GM23338 (cell line): Measurements from ENCODE around the gene NELL2. TPM values are rescaled to one million over a fixed set of nuclear protein-coding genes. Genes with fewer than 3 reads are reported as not detected.

Experiments
- ATAC-seq: fragments of 200-7000 bp; cut with Tn5 transposase; 3 replicates; pipeline ENCODE4 v1.9.1; 2020
- DNase-seq: peaks from one replicate; pipeline ENCODE4 v3.0.0-alpha.2; 2015; ENCODE audit warnings: low spot score
- H2AFZ ChIP-seq: fragments of 200-600 bp; sonication (generic); 2 replicates; pipeline ENCODE4 v1.8.0; 2016; ENCODE audit warnings: antibody characterized with exemption, mild to moderate bottlenecking, moderate library complexity
- H3F3A ChIP-seq: fragments of 200-600 bp; sonication (generic); replicated peaks from 2 replicates; pipeline ENCODE4 v1.8.0; 2017; ENCODE audit warnings: antibody characterized with exemption, mixed run types, low read depth
- H3K27ac ChIP-seq: fragments of 200-600 bp; sonication (generic); 2 replicates; pipeline ENCODE4 v1.6.1; 2016; ENCODE audit warnings: low read depth
- H3K27me3 ChIP-seq: fragments of 200-600 bp; sonication (generic); 2 replicates; pipeline ENCODE4 v1.8.0; 2016; ENCODE audit warnings: mild to moderate bottlenecking, mixed run types, moderate library complexity; ENCODE audit not compliant: insufficient read depth
- H3K36me3 ChIP-seq: fragments of 200-600 bp; sonication (generic); 2 replicates; pipeline ENCODE4 v1.8.0; 2016; ENCODE audit warnings: mild to moderate bottlenecking; ENCODE audit not compliant: insufficient read depth
- H3K4me1 ChIP-seq: fragments of 200-600 bp; sonication (generic); 2 replicates; pipeline ENCODE4 v1.8.0; 2016; ENCODE audit warnings: mild to moderate bottlenecking, moderate library complexity; ENCODE audit not compliant: insufficient read depth
- H3K4me2 ChIP-seq: fragments of 200-600 bp; sonication (generic); 2 replicates; pipeline ENCODE4 v1.7.1; 2017; ENCODE audit warnings: mixed run types
- H3K4me3 ChIP-seq: fragments of 200-600 bp; sonication (generic); 2 replicates; pipeline ENCODE4 v1.6.1; 2016; ENCODE audit warnings: mixed run types
- H3K79me2 ChIP-seq: fragments of 200-600 bp; sonication (generic); replicated peaks from 2 replicates; pipeline ENCODE4 v1.8.0; 2017; ENCODE audit warnings: mild to moderate bottlenecking; ENCODE audit not compliant: insufficient read depth
- H3K9me2 ChIP-seq: fragments of 200-600 bp; sonication (generic); 2 replicates; pipeline ENCODE4 v1.8.0; 2017; ENCODE audit not compliant: insufficient read depth
- H4K20me1 ChIP-seq: fragments of 200-600 bp; sonication (generic); replicated peaks from 2 replicates; pipeline ENCODE4 v1.8.0; 2017; ENCODE audit warnings: mild to moderate bottlenecking; ENCODE audit not compliant: insufficient read depth
- H3K27ac Mint-ChIP-seq: 2 replicates; pipeline ENCODE4 v1.8.0; 2020; ENCODE audit warnings: inconsistent platforms, mild to moderate bottlenecking, moderate library complexity, mixed read lengths
- H3K27me3 Mint-ChIP-seq: 3 replicates; pipeline ENCODE4 v1.8.0; 2022; ENCODE audit warnings: low read depth, mild to moderate bottlenecking, moderate library complexity, mixed read lengths, inconsistent platforms; ENCODE audit not compliant: insufficient read depth, poor library complexity
- H3K36me3 Mint-ChIP-seq: 3 replicates; pipeline ENCODE4 v1.8.0; 2021; ENCODE audit warnings: low read depth, mild to moderate bottlenecking, inconsistent platforms, moderate library complexity, mixed read lengths
- H3K4me1 Mint-ChIP-seq: 3 replicates; pipeline ENCODE4 v1.8.0; 2020; ENCODE audit warnings: mild to moderate bottlenecking, inconsistent platforms, mixed read lengths
- H3K4me3 Mint-ChIP-seq: 3 replicates; pipeline ENCODE4 v1.8.0; 2021; ENCODE audit warnings: moderate library complexity, mild to moderate bottlenecking, inconsistent platforms, mixed read lengths
- H3K9me3 Mint-ChIP-seq: 3 replicates; pipeline ENCODE4 v1.8.0; 2020; ENCODE audit warnings: moderate library complexity, mild to moderate bottlenecking, inconsistent platforms, mixed read lengths
- CREB1 ChIP-seq: fragments of 250-450 bp; sonication (Bioruptor Pico); IDR thresholded peaks from 2 replicates; pipeline ENCODE4 v1.5.0; 2020; ENCODE audit warnings: low read depth, mild to moderate bottlenecking, moderate library complexity
- EZH2 ChIP-seq: fragments of 200-600 bp; sonication (generic); IDR thresholded peaks from one replicate; pipeline ENCODE4 v1.8.0; 2017; ENCODE audit warnings: antibody characterized with exemption, mild to moderate bottlenecking, low read depth; ENCODE audit not compliant: unreplicated experiment
- EZH2phosphoT487 ChIP-seq: fragments of 200-600 bp; sonication (generic); IDR thresholded peaks from one replicate; pipeline ENCODE4 v1.8.1; 2018; ENCODE audit warnings: antibody characterized with exemption; ENCODE audit not compliant: unreplicated experiment
- JUNB ChIP-seq: IDR thresholded peaks from one replicate; pipeline ENCODE4 v1.6.1; 2016; ENCODE audit warnings: antibody characterized with exemption; ENCODE audit not compliant: unreplicated experiment
- NANOG ChIP-seq: IDR thresholded peaks from 2 replicates; pipeline ENCODE4 v1.6.1; 2016; ENCODE audit warnings: antibody characterized with exemption, borderline replicate concordance
- POLR2AphosphoS5 ChIP-seq: IDR thresholded peaks from 2 replicates; pipeline ENCODE4 v1.6.1; 2016; ENCODE audit warnings: antibody characterized with exemption, low read depth
- REST ChIP-seq: IDR thresholded peaks from one replicate; pipeline ENCODE4 v1.6.1; 2018; ENCODE audit warnings: antibody characterized with exemption; ENCODE audit not compliant: unreplicated experiment
- STAT1 ChIP-seq: IDR thresholded peaks from one replicate; pipeline ENCODE4 v1.6.1; 2016; ENCODE audit warnings: antibody characterized with exemption; ENCODE audit not compliant: unreplicated experiment
- ZNF114 ChIP-seq: fragments of 250-450 bp; sonication (Bioruptor Pico); IDR thresholded peaks from 2 replicates; pipeline ENCODE4 v1.5.0; 2020; ENCODE audit warnings: mild to moderate bottlenecking, moderate library complexity
- ZNF331 ChIP-seq: fragments of 250-450 bp; sonication (Bioruptor Pico); IDR thresholded peaks from 2 replicates; pipeline ENCODE4 v1.5.0; 2020; ENCODE audit warnings: low read depth, mild to moderate bottlenecking, moderate library complexity
- polyA plus RNA-seq: library from polyadenylated mRNA; unstranded; fragments of >200 nt; fragmentation: Nextera tagmentation; extraction: Ambion mirVana; gene quantifications from 2 replicates; pipeline ENCODE4 v1.2.1, GENCODE V29; 2016
- total RNA-seq: library from RNA; depleted of rRNA; stranded (reverse); fragments of >200 nt; shearing (Covaris generic); gene quantifications from 2 replicates; pipeline ENCODE4 v1.2.3, GENCODE V29; 2014
- TF ChIP-seq, protein P1 (sequence below): IDR thresholded peaks from 2 replicates; pipeline ENCODE4 v1.6.1; 2016; ENCODE audit warnings: antibody characterized with exemption
- TF ChIP-seq, protein P2 (sequence below): fragments of 250-450 bp; sonication (Bioruptor Pico); IDR thresholded peaks from 2 replicates; pipeline ENCODE4 v1.5.0; 2020; ENCODE audit warnings: mild to moderate bottlenecking, moderate library complexity
- TF ChIP-seq, protein P3 (sequence below), 2 experiments: fragments of 200-600 bp in 1 of 2; sonication (generic) in 1 of 2; conservative IDR thresholded peaks; 2 replicates each; pipeline versions ENCODE4 v1.5.1 to v1.6.1; 2016 to 2017; ENCODE audit warnings: antibody characterized with exemption in 2 of 2, low read depth in 2 of 2, mild to moderate bottlenecking in 2 of 2, moderate library complexity in 1 of 2

NELL2 gene
- total and polyA plus RNA-seq, 2 experiments from 2014 or later, result 25.1 to 99.5 TPM

- TF ChIP-seq NANOG (no peak), STAT1 (no peak), ZNF331 (CRISPR knock-in tag) (no peak), POLR2AphosphoS5 (no peak), JUNB (no peak), CREB1 (CRISPR knock-in tag) (no peak), EZH2phosphoT487 (no peak), REST (no peak), EZH2 (no peak), ZNF114 (CRISPR knock-in tag) (no peak)
- TF ChIP-seq, protein P1, sequence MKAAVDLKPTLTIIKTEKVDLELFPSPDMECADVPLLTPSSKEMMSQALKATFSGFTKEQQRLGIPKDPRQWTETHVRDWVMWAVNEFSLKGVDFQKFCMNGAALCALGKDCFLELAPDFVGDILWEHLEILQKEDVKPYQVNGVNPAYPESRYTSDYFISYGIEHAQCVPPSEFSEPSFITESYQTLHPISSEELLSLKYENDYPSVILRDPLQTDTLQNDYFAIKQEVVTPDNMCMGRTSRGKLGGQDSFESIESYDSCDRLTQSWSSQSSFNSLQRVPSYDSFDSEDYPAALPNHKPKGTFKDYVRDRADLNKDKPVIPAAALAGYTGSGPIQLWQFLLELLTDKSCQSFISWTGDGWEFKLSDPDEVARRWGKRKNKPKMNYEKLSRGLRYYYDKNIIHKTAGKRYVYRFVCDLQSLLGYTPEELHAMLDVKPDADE, result no peak
- TF ChIP-seq, protein P2, sequence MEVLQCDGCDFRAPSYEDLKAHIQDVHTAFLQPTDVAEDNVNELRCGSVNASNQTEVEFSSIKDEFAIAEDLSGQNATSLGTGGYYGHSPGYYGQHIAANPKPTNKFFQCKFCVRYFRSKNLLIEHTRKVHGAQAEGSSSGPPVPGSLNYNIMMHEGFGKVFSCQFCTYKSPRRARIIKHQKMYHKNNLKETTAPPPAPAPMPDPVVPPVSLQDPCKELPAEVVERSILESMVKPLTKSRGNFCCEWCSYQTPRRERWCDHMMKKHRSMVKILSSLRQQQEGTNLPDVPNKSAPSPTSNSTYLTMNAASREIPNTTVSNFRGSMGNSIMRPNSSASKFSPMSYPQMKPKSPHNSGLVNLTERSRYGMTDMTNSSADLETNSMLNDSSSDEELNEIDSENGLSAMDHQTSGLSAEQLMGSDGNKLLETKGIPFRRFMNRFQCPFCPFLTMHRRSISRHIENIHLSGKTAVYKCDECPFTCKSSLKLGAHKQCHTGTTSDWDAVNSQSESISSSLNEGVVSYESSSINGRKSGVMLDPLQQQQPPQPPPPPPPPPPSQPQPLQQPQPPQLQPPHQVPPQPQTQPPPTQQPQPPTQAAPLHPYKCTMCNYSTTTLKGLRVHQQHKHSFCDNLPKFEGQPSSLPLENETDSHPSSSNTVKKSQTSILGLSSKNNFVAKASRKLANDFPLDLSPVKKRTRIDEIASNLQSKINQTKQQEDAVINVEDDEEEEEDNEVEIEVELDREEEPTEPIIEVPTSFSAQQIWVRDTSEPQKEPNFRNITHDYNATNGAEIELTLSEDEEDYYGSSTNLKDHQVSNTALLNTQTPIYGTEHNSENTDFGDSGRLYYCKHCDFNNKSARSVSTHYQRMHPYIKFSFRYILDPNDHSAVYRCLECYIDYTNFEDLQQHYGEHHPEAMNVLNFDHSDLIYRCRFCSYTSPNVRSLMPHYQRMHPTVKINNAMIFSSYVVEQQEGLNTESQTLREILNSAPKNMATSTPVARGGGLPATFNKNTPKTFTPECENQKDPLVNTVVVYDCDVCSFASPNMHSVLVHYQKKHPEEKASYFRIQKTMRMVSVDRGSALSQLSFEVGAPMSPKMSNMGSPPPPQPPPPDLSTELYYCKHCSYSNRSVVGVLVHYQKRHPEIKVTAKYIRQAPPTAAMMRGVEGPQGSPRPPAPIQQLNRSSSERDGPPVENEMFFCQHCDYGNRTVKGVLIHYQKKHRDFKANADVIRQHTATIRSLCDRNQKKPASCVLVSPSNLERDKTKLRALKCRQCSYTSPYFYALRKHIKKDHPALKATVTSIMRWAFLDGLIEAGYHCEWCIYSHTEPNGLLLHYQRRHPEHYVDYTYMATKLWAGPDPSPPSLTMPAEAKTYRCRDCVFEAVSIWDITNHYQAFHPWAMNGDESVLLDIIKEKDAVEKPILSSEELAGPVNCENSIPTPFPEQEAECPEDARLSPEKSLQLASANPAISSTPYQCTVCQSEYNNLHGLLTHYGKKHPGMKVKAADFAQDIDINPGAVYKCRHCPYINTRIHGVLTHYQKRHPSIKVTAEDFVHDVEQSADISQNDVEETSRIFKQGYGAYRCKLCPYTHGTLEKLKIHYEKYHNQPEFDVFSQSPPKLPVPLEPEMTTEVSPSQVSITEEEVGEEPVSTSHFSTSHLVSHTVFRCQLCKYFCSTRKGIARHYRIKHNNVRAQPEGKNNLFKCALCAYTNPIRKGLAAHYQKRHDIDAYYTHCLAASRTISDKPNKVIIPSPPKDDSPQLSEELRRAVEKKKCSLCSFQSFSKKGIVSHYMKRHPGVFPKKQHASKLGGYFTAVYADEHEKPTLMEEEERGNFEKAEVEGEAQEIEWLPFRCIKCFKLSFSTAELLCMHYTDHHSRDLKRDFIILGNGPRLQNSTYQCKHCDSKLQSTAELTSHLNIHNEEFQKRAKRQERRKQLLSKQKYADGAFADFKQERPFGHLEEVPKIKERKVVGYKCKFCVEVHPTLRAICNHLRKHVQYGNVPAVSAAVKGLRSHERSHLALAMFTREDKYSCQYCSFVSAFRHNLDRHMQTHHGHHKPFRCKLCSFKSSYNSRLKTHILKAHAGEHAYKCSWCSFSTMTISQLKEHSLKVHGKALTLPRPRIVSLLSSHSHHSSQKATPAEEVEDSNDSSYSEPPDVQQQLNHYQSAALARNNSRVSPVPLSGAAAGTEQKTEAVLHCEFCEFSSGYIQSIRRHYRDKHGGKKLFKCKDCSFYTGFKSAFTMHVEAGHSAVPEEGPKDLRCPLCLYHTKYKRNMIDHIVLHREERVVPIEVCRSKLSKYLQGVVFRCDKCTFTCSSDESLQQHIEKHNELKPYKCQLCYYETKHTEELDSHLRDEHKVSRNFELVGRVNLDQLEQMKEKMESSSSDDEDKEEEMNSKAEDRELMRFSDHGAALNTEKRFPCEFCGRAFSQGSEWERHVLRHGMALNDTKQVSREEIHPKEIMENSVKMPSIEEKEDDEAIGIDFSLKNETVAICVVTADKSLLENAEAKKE (CRISPR knock-in tag), result no peak
- TF ChIP-seq, protein P3, sequence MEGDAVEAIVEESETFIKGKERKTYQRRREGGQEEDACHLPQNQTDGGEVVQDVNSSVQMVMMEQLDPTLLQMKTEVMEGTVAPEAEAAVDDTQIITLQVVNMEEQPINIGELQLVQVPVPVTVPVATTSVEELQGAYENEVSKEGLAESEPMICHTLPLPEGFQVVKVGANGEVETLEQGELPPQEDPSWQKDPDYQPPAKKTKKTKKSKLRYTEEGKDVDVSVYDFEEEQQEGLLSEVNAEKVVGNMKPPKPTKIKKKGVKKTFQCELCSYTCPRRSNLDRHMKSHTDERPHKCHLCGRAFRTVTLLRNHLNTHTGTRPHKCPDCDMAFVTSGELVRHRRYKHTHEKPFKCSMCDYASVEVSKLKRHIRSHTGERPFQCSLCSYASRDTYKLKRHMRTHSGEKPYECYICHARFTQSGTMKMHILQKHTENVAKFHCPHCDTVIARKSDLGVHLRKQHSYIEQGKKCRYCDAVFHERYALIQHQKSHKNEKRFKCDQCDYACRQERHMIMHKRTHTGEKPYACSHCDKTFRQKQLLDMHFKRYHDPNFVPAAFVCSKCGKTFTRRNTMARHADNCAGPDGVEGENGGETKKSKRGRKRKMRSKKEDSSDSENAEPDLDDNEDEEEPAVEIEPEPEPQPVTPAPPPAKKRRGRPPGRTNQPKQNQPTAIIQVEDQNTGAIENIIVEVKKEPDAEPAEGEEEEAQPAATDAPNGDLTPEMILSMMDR (conservative IDR thresholded peaks at IDR 0.05; ENCODE audit: low read depth in 2 of 2), result no peak
- H3K4me1 Mint-ChIP-seq, result peaks cover 5% of the 10 kb centered on the region; the same call in 2 of the 3 replicates
- H3K9me2 ChIP-seq, result no peaks in the 10 kb centered on the region
- no peak overlapping the region for H3K27ac ChIP-seq
- H3K27me3 ChIP-seq, result peaks cover 5% of the 10 kb centered on the region
- no peak overlapping the region for H3K4me3 ChIP-seq
- H3K4me1 ChIP-seq, result peaks cover 6% of the 10 kb centered on the region
- H3K27ac Mint-ChIP-seq, result no peak overlapping the region
- no peaks in the 10 kb centered on the region for H3K36me3 ChIP-seq
- H3K4me2 ChIP-seq, result no peak overlapping the region
- H4K20me1 ChIP-seq, result no peaks in the 10 kb centered on the region
- H3F3A ChIP-seq, result no peaks in the 10 kb centered on the region
- H3K27me3 Mint-ChIP-seq, result no peaks in the 10 kb centered on the region
- no peak overlapping the region for H3K4me3 Mint-ChIP-seq
- H2AFZ ChIP-seq, result no peak overlapping the region
- peaks cover 44% of the 10 kb centered on the region for H3K36me3 Mint-ChIP-seq
- DNase-seq (no peak), ATAC-seq (no peak)
- H3K79me2 ChIP-seq, result peaks cover 45% of the 10 kb centered on the region
- H3K9me3 Mint-ChIP-seq, result peaks cover 14% of the 10 kb centered on the region; the same call in 2 of the 3 replicates
Measured at GRCh38 chr12:44869503-44869902, 6.6 kb downstream of the NELL2 start.
